ENCODE results near the gene ZNF302. TPM values are rescaled to one million over a fixed set of nuclear protein-coding genes. Genes with fewer than 3 reads are reported as not detected.
"Not testable (repeated sequence)": the region's sequence is repeated elsewhere in the genome, so short reads cannot be mapped to it uniquely, and the experiment has no call there.

Gene ZNF302
- polyA plus RNA-seq, 1 experiment = 11.0 TPM

DNA sequence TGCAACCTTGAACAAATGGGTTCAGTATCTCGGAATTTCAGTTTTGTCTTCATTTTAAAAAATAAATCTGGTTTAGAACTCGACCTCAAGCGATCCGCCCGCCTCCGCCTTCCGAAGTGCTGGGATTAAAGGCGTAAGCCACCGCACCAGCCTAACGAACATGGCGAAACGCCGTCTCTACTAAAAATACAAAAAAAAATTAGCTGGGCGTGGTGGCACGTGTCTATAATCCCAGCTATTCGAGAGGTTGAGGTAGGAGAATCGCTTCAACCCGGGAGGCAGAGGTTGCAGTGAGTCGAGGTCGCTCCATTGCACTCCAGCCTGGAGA, 571 bp downstream of the ZNF302 start:
- CTCF ChIA-PET = no interaction called here
- POLR2A ChIA-PET = no interaction called here
- DNase-seq (ENCODE audit: low read depth) = no peak
- Histone ChIP-seq H3K27me3 (ENCODE audit: control insufficient read depth, insufficient read depth, low read length) (no peaks in the 10 kb centered on the region), H3K36me3 (ENCODE audit: control insufficient read depth, insufficient read depth, low read length) (peaks cover 10% of the 10 kb centered on the region), H3K4me3 (ENCODE audit: low read depth, low read length) (peak overlapping the region; percentile 79)
- TF ChIP-seq, protein P1, sequence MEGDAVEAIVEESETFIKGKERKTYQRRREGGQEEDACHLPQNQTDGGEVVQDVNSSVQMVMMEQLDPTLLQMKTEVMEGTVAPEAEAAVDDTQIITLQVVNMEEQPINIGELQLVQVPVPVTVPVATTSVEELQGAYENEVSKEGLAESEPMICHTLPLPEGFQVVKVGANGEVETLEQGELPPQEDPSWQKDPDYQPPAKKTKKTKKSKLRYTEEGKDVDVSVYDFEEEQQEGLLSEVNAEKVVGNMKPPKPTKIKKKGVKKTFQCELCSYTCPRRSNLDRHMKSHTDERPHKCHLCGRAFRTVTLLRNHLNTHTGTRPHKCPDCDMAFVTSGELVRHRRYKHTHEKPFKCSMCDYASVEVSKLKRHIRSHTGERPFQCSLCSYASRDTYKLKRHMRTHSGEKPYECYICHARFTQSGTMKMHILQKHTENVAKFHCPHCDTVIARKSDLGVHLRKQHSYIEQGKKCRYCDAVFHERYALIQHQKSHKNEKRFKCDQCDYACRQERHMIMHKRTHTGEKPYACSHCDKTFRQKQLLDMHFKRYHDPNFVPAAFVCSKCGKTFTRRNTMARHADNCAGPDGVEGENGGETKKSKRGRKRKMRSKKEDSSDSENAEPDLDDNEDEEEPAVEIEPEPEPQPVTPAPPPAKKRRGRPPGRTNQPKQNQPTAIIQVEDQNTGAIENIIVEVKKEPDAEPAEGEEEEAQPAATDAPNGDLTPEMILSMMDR (IDR thresholded peaks at IDR 0.05; ENCODE audit: insufficient read depth, low read depth, low read length) = no peak

DNA sequence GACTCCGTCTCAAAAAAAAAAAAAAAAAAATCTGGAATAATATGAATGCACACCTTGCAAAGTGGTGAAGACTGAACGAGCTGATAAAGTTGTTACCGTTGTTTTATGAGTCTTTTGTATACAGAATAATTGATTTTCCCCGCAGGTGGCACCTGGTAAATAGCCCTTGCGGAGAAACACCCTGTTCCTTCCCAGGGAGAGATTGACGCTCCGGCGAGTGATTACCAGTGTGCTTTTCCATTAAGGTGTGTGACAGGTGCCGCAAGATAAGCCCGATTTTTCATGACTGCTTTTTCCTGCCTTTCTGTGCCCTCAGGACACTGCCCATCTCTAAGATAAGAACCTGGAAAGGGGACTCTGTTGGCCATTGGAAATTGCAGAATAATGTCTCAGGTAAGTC, 943 bp downstream of the ZNF302 start:
- peaks cover 11% of the 10 kb centered on the region for H3K36me3 ChIP-seq (ENCODE audit: control insufficient read depth, insufficient read depth, low read length)
- H3K27me3 ChIP-seq (ENCODE audit: control insufficient read depth, insufficient read depth, low read length) = no peaks in the 10 kb centered on the region
- peak overlapping the region; percentile 79 for H3K4me3 ChIP-seq (ENCODE audit: low read depth, low read length)
- no peak for DNase-seq (ENCODE audit: low read depth)
- POLR2A ChIA-PET = no interaction called here
- TF ChIP-seq, protein P1 (IDR thresholded peaks at IDR 0.05; ENCODE audit: insufficient read depth, low read depth, low read length) = no peak
- CTCF ChIA-PET = no interaction called here

DNA sequence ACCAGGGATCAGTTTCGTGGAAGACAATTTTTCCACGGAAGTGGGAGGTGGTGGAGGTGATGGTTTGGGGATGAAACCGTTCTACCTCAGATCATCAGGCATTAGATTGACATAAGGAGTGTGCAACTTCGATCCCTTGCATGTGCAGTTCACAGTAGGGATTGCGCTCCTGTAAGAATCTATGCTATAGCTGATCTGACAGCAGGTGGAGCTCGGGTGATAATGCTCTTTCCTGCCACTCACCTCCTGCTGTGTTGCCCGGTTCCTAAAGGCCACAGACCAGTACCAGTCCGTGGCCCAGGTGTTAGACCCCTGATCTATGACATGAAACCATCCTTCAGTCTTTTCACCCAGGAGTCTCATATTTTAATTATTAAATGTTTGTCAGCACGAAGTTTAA, 4.0 kb downstream of the ZNF302 start:
- no peak for DNase-seq (ENCODE audit: low read depth)
- H3K27me3 ChIP-seq (ENCODE audit: control insufficient read depth, insufficient read depth, low read length) = no peaks in the 10 kb centered on the region
- TF ChIP-seq, protein P1 (IDR thresholded peaks at IDR 0.05; ENCODE audit: insufficient read depth, low read depth, low read length) = no peak
- ChIA-PET POLR2A (no interaction called here), CTCF (no interaction called here)
- H3K36me3 ChIP-seq (ENCODE audit: control insufficient read depth, insufficient read depth, low read length) = peaks cover 13% of the 10 kb centered on the region
- H3K4me3 ChIP-seq (ENCODE audit: low read depth, low read length) = no peak overlapping the region

DNA sequence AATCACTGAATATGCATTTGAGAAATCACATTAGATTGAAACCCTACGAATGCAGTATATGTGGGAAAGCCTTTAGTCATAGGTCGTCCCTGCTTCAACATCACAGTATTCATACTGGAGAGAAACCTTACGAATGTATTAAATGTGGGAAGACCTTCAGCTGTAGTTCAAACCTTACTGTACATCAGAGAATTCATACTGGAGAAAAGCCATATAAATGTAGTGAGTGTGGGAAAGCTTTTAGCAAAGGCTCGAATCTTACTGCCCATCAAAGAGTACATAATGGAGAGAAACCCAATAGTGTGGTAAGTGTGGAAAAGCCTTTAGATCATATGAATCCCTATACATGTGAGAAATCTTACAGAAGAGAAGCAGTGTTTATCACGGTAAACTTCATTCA, 7.8 kb downstream of the ZNF302 start:
- H3K4me3 ChIP-seq (ENCODE audit: low read depth, low read length); DNase-seq (ENCODE audit: low read depth); H3K27me3 ChIP-seq (ENCODE audit: control insufficient read depth, insufficient read depth, low read length); H3K36me3 ChIP-seq (ENCODE audit: control insufficient read depth, insufficient read depth, low read length); POLR2A ChIA-PET; CTCF ChIA-PET: not testable (repeated sequence)

DNA sequence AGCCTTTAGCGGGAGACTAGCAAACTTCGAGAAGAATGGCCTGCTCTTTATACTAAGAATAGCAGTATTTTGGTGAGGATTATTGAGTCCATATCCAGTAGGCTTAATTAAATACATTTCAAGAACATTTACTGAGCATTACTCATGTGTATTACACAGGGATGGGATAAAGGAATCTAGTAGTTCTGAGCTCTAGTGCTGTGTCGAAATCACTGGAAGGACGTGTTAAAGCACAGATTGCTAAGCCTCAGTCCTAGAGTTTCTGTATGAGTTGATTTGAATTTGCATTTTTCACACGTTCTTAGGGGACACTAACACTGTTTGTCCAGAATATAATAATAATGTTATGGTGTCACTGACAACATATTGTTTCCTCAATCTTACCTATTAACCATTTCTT, 9.0 kb downstream of the ZNF302 start:
- no peak for DNase-seq (ENCODE audit: low read depth)
- POLR2A ChIA-PET = no interaction called here
- CTCF ChIA-PET = interaction anchor here (1.1 kb wide), 1 partner anchor 48 kb away, joined by 3 read pairs; no protein-coding TSS in a partner anchor
- Histone ChIP-seq H3K4me3 (ENCODE audit: low read depth, low read length) (no peak overlapping the region), H3K36me3 (ENCODE audit: control insufficient read depth, insufficient read depth, low read length) (peaks cover 5% of the 10 kb centered on the region), H3K27me3 (ENCODE audit: control insufficient read depth, insufficient read depth, low read length) (no peaks in the 10 kb centered on the region)
- TF ChIP-seq, protein P1 (IDR thresholded peaks at IDR 0.05; ENCODE audit: insufficient read depth, low read depth, low read length) = no peak

DNA sequence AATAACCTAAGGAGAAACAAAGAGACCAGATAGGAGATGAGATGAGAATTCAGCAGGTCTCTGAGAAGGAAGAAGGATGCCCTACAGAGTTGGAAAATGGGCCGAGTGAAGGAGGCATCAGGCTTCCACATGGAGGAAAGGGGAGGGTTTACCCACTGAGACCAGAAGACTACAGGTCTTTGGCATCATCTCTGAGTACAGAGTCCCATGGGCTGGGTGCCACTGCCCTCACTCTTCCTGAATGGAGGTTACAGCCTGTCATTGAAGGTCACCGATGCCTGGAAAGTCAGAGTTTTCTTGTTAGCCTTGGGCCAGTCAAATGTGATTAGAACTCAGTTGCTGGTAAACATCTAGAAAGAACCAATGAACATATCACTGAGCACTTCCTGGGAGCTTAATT, 9.9 kb downstream of the ZNF302 start:
- POLR2A ChIA-PET = no interaction called here
- no peak overlapping the region for H3K4me3 ChIP-seq (ENCODE audit: low read depth, low read length)
- TF ChIP-seq, protein P1 (IDR thresholded peaks at IDR 0.05; ENCODE audit: insufficient read depth, low read depth, low read length) = no peak
- no peaks in the 10 kb centered on the region for H3K27me3 ChIP-seq (ENCODE audit: control insufficient read depth, insufficient read depth, low read length)
- CTCF ChIA-PET = interaction anchor here (1.1 kb wide), 1 partner anchor 49 kb away, joined by 3 read pairs; no protein-coding TSS in a partner anchor
- no peak for DNase-seq (ENCODE audit: low read depth)
- H3K36me3 ChIP-seq (ENCODE audit: control insufficient read depth, insufficient read depth, low read length) = peaks cover 3% of the 10 kb centered on the region; the same call in 1 of the 2 replicates
